ENCODE measurements around the gene SEPTIN3.

DNA sequence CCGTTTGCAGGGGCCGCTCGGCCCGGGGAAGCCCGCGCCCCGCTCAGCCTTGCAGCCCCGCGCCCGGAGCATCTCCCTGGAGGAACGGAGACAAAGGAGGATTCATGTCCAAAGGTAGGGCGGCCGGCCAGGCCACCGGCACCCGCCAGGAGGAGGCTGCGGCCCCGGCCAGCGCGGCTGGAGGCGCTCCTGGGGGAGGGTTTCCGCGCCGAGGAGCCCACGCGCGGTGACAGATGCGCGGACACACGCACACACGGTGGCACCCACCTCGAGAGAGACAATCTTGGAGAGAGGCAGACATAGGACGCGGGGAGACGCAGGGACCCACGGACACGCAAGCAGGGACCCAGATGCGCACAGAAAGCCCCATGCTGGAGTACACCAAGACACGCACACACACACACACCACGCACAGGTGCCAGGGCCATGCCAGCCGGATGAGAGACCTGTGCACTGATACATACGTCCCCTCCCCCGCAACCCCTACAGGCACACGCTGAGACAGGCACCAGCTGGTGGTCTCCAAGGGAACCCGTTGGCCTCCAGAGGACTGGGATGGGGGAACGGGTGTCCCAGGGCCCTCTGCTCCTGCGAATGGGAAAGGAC is 7.8 kb downstream of the SEPTIN3 start:
- TF ChIP-seq EP300 (IDR thresholded peaks at IDR 0.05; ENCODE audit: low read length) (no peak), NBN (IDR thresholded peaks at IDR 0.05; ENCODE audit: low read depth) (no peak), RCOR1 (IDR thresholded peaks at IDR 0.05; ENCODE audit: borderline replicate concordance in 1 of 2, low read depth in 2 of 2, low read length in 2 of 2) (no peak), HDAC1 (IDR thresholded peaks at IDR 0.05) (no peak), SMC3 (conservative IDR thresholded peaks at IDR 0.05; ENCODE audit: insufficient read depth, low read depth, low read length) (no peak)
